NOMO-1 (cell line): ENCODE results near the gene CRACDL.
A peak's percentile ranks its signal among the peaks of the same experiment; 100 is the strongest.

ENCODE experiments used
- DNase-seq, 2 experiments: peaks; one replicate each; lab custom pipeline; 2025; ENCODE audit not compliant: unreplicated experiment in 2 of 2; lab: John Stamatoyannopoulos, UW

Gene CRACDL

DNA sequence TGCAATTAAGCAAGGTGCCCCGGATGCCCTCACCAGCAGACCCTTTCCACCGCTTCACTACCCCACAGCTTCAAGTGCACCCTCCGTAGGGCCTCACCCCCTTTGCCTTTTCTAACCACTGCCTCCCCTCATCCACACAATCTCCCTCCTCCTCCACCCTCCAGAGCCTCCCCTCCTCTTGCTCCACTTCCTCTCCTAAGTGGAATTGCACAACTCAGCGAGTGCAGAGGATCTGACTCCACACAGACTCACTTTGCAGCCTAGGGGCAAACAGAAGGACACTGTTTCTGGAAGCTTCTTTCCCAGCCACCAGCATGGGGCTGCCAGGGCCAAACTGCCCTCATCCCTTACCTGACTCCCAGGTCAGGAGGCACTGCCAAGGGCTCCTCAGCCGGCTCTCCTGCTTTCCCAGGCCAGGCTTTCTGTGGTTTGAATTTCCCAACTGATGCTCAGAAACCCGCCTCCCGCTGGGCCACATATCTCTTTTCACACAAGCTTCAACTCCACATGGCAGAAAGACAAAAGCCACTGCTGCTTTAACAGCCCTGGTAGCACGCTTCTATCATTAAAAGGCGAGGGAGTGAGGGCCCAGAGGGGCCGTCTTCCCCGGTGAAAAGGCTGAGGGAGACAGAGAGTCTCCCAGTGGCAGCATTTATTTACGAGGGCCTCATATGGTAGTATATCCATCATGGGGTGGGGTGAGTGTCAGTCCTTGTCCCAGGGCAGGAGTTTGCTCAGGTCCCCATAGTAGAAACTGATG is 130.4 kb downstream of the CRACDL start:
- peak; percentile 82 to 90 for DNase-seq

DNA sequence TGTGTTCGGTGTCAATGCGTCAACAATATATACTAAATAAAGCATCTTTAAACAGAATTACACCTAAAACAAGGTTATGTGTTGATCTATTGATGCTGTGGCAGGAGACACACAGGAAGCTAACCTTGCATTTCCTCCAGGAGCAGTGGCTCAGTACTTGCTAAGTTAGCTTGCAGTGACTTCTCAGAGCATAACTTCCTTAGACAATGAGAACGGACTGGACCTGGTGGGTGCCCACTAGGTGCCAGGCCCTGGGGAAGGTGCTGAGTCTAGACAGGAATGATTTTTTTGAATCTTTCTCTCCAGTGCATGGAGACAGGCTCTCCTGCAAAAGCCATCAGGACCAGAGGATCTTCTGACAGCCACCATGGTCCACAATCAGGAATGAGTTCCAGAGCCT is 131.3 kb downstream of the CRACDL start:
- DNase-seq = no peak

DNA sequence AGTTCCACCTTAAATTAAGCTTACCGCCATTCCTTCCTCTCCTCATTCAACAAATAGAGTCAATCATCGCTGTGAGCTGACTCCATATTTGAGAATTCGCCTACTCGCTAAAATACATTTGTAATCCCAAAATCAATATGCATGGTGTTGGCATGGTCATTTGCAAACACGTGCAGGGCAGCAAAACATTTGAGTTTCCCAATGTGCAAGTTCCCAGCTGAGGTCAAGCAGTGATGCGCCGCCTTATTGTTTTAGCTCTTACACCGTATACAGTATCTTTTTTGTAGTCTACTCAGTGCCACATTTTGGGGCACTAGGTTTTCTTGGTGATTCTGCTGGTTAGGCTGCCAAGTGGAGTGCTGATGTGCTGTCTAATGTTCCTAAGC is 131.8 kb downstream of the CRACDL start:
- DNase-seq = no peak

DNA sequence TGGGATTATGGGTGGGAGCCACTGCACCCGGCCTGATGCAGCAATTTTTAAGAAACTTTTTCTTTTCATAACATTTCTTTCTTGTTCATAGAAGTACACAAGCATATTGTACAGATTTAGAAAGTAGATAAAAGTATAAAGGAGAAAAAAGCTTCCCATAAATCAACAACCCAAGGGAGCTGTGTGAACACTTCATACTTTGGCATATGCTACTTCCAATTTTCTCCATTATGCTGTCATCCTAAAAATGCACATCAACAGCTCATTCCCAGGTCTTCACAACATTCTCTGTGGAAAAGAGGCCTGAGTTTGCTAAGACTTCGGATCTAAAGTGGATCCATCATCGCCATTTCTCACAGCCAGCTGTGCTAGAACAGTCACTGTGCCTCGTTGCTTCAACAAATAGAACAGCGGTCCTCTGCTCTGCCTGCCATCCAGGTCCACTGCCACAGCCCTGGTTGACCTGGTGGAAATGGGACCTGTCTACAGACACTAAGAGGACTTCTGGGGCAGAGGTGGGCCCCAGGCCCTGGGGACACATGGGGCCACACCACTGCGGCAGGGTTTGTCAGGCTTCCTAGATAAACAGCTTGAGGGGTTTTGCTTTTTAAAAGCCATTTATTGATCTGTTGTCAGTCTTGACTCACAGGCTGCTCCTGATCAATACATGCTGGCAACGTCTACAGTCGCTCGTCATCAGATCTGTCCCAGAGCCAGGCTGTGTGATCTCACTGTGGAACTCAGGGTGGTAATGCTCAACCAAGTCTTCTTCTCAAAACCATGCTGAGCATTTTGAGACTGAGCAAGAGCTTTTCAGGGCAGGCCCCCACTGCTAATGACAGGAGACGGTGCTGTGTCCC is 132.4 kb downstream of the CRACDL start:
- DNase-seq = no peak

DNA sequence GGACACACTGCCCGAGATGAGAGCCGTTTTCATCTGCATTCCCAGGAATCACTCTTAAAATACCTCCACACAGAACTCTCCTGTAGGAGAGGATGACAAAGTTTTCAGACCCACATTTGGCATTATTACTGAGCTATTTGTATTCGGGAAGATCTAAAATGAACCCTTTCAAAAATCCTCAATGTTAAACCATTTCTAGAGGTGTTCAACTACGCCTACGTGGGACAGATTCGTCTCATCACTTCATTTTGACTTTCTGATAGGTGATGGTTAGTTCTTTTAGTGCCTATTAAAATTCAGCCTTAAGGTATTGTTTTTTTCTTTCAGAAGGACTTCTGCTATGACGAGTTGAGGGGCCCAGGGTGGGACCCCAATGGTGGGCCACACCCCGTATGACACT is 133.7 kb downstream of the CRACDL start:
- no peak for DNase-seq

DNA sequence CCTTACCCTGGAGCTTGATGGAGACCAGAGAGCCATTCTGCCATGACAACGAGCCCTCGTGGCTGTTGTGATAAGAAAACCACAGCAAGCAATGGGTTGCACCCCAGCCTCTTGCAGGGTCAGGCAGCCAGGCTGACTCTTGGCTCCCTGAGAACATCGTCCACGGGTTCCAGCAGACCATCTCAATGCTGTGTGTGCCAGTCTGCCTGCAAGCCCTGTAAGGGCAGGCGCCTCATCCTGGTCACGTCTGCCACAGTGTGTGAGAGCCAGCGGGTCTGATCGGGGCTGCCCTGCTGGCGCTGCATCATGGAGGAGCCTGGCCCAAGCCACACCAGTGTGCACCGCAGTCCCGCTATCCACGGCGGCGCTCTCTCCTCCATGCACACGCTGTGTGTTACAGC is 134.1 kb downstream of the CRACDL start:
- no peak for DNase-seq

DNA sequence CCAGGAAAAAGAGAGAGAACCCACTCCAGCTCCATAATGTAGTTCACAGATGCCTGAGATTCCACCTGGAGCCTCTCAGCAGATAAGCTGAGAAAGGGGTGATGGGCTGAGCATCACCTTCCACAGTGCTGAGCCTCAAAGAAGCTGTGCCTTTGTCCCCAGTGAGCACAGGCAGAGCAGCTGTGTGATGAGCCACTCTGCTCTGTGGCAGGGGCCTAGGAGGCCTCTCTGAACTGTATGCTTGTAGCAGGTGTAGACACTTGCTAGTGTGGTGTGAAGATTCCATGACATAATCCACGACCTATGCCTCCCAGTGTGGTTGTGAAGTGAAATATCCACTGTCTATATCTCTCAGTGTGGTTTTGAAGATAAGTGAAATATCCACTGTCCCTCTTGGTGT is 134.7 kb downstream of the CRACDL start:
- no peak for DNase-seq

DNA sequence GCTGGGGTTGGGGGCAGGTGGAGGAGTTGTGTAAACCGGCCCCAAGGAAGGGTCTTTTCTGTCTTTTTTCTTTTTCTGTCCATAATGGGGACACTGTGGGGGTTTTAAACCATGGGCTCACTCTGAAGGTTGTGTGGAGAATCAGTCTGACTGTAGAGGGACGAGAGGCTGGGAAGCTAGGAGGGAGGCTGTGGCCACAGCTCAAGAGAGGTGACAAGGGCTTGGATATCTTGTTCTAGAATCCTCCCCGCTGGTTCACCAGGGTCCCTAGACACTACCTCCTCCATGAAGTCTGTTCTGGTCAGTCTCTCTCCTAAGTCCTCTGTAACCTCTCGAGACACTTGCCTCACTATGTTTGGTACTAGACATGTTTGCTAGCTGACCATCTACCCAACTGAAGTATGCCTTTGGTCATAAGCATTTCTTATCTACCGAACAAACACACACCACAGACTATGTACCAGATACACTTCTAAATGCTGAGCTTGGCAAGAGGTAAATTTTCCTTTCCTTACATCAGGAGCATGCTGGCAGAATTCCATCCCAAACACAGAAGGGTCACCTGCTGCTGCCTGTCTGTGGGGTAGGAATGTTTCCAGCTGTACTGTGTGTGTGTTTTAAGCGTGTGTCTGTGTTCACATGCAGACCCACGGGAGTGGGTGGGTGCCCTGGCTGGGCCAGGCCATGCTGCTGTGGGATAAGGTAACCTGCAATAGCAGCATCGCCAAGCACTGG is 135.5 kb downstream of the CRACDL start:
- no peak for DNase-seq

DNA sequence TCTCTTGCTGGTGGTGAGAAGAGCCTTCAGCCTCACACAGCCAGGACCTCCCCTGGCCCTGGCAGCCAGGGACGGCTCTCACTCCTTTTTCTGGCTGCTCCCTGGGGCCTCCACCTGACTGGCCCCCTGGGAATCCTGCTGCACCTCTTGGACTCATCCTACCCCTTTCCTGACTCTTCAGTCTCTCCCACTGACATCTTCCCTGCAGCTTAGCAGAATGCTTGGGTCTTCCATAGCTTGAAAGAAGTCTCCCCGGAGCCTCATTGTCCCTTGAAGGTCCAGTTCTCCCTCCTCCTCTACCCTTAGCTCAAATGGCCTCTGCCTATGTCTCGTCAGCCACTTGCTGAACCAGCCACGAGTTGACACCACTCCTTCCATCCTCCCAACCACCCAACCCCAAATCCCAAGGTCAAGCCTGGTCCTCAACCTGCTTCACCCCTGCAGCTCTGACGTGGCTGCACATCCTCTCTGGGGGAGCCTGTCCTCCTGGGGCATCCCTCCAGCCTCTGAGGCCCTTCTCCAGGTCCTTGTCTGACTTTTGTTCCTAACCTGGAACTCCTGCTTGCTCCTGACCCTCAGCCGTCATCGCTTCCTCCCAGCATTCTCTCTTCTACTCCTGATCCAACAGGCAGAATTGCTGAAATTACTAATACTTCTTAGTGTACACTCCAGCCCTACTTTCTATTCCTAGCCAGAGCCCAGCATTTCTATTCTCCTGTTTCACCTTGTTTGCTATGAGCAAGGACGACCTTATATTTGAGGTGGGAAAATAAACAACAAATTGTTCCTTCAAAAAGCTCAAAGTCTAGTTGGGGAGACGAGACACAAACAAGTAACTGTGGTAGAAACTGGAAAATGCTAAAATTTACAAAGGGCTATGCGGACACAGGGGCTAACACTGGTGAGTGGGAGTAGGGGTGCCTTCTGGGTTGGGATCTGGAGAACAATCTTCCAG is 136.4 kb downstream of the CRACDL start:
- DNase-seq = no peak

DNA sequence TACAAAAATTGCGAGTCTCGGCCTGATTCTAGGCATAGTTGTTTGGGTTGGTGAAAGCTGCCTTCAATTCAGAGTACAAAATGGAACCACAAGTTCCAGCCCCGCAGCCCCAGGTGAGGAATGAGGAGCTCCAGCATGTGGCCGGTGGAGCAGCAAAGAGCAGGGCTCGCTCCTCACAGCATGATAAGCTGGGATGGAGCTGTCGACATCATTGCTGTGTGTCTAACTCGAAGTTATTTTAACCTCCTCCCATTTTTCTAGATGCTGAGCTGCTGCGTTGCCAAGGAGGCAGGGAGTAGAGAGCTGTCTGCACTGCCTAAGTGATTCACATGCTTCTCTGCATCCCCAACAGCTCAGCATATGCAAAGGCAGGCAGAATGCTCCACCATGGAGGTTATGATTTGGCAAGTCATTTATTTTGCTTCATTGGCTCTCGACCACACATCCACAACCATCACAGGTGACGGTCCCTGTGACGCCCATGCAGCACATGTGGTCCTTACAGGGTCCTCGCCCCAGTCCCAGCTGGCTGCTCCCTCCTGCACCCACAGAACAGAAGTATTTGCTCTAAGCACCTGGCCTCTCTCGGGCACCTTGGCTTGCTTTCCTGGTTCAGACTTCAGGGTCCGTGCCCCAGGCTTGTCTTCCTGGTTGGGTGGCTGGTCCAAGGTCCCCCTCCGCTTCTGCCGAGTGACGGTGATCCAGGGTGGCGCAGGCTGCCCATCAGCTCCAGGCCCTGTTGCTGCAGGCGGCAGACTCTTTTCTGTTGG is 139.1 kb downstream of the CRACDL start:
- no peak for DNase-seq

DNA sequence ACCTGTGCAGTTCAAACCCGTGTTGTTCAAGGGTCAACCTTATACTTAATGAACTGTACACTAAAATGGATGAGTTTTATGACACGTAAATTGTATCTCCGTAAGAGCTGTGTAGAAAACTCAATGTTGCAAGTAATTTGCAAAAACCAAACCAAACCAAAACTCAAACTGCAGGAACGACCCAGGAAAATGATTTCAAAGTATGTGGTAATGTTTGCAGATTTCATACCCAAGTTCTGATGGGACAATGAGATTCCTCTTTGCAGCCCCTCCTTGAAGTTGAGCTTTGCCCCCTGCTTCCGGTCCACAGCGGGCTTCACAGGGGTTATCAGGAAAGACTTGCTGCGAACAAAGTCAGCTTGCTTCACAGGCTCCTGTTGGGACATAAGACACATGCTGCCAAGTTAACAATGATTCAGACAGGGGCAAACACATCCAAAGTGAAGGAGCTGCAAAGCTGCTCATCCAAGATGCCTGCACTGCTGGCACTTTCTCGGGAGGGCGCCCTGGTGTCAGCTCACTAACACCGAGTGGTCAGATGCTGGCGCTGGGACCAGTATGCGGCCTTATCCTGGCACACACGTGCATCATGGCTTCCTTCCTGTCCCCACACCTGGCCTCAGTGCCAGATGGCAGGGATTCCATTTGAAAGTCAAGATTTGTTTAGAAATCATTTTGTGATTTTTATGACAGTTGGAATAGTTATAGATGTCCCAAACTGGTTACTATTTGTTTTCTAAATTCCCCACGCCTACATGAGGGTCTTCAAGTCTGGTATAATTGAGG is 139.9 kb downstream of the CRACDL start:
- DNase-seq = no peak

DNA sequence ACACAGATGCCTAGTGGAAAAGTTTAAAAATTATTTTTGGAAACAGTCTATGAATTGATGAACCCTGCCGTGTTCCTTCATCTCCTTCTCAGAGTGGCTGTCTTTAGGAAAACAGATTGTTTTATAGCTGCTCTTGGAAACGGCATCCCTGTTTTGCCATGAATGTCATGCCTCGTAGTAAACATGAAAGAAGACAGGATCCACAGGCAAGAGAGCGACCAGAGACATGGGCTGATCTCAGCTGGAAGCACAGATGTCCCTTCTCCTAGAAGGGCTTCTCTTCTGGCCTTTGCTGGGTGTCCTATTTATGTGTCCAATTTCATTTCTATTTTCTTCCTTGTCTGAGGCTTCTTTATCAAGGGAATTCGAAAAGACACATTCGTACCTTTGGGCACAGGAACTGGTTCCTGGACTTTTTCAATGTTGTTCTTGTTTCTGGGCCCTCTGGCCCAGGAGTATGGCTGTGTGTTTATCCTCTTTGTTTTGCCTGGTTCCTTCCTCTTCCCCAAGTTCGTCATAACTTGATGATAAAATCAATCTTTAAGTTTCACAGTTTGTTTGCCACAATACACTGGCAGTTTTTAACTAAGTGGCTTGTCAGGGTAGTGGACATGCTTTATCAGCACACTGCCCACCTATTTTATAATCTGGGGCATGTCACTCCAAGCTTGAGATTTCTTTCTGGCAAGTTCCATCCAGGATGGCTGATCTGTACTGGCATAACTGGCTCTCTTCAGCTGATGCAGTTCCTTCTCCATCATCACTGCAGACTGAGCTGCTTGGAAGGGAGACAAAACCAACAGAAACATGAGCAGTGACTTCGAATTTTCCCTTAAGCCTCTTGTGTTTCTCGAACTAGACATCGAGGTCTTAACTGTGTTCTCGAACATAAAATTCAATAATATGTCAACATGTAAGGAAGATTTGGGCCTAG is 141.9 kb downstream of the CRACDL start:
- no peak for DNase-seq

DNA sequence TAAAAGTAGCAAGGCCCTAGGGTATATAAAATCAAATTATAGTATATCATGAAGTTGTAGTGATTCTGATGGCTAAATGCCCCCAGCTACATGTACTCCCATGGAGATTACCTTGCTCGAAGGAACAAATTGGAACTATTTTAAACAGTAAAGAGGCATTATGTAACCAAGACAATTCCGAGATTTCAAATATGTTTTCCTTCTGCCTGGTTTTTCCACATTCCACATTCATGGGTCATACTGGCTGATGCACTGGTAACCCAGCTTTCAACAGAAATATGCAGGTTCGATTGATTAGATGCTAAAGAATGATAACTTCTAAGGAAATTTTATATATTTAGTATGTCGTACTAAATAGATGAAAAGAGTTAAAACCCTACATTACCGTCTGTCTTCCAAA is 142.8 kb downstream of the CRACDL start:
- DNase-seq = no peak

DNA sequence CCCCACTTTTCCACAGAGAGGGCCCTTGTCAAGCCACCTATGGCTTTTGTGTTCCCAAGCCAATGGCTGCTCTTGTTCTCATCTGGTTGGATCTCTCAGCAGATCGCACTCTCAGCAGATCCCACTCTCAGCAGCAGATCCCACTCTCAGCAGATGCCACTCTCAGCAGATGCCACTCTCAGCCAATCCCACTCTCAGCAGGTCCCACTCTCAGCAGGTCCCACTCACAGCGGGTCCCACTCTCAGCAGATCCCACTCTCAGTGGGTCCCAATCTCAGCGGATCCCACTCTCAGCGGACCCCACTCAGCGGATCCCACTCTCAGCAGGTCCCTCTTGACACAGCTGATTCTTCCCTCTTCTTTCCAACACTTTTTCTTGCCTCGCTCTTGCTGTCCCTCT is 145.8 kb downstream of the CRACDL start:
- DNase-seq = no peak

DNA sequence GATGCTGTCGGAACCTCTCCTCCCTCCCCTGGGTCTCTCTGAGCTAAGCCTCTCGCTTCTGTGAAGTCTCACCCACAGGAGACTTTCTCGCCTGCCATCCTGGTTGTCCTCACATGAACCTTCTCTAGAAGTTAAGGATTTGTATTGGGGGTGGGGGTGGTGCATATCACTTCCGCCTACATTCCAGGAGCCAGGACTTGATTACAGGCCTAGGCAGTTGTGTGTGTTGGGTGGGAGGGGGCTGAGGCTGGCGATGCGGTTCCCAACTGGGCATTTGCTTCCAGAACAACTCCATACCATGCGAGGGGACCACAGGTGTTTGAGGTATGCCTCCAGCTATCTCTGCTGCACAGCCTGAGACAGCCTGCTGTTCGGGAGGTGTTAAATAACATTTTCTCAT is 148.3 kb downstream of the CRACDL start:
- no peak for DNase-seq

DNA sequence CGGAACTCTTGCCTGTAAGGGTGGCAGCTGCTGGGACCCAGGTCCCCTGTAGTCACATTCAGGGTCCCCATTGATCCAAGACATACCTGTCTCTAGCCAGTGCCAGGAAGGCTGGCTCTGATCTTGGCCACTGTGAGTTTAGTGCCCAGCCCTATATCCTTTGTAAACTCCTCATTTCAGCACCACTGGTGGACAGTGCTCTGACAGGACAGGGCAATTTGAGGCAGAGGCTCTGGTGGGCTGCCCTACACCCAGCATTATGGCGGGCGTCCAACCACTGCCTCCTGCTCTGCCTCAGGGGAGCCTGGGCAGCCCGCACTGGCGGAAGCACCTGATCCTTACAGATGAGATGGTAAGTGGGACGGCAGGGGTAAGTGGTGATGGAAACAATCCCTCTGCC is 149.8 kb downstream of the CRACDL start:
- DNase-seq = no peak

DNA sequence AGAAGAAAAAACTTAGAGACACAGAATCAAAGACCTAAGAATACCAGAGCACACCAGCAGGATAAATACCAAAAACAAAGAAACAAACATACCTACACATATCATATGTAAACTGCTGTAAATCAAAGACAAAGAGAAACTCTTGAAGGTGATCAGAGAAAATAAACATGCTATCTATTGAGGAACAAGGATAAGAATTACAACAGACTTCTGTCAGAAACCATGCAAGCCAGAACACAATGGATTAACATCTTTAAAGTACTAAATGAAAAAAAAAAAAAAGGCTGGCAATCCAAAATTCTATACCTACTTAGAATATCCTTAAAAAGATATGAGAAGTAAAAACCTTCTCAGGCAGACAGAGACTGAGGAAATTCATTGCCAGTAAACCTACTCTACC is 153.5 kb downstream of the CRACDL start:
- DNase-seq = no peak

DNA sequence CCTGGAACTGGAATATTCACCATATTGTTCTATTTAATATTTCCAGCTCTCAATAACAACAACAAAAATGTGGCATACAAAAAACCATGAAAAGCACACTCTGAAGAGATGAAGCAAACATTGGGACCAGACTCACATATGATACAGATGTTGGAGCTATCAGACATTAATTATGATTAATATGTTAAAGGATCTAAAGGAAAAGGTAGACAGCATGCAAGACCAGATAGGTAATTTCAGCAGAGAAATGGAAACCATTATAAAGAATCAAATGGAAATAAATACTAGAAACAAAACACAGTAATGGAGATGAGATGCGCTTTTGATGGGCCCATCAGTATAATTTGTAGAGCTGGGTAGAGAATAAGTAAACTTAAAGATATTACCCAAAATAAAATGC is 154.2 kb downstream of the CRACDL start:
- DNase-seq = no peak
